Activated T-cell treated with anti-CD3 and anti-CD28 coated beads, Interleukin-2, amount 50 U/mL, for 24 hours (primary cell): ENCODE data around the gene KIF21A.
A peak's percentile ranks its signal among the peaks of the same experiment; 100 is the strongest.

Experiments
- DNase-seq: peaks from one replicate; pipeline ENCODE4 v3.0.0-alpha.2; 2020
- H3K27ac Mint-ChIP-seq: 2 replicates; pipeline ENCODE4 v1.8.0; 2020; ENCODE audit warnings: mild to moderate bottlenecking, mixed read lengths
- H3K27me3 Mint-ChIP-seq: 2 replicates; pipeline ENCODE4 v1.8.0; 2020; ENCODE audit warnings: mixed read lengths
- H3K36me3 Mint-ChIP-seq: 2 replicates; pipeline ENCODE4 v1.8.0; 2020; ENCODE audit warnings: low read depth, mixed read lengths
- H3K4me1 Mint-ChIP-seq: 2 replicates; pipeline ENCODE4 v1.8.0; 2020; ENCODE audit warnings: low read depth, mixed read lengths
- H3K4me3 Mint-ChIP-seq: 2 replicates; pipeline ENCODE4 v1.8.0; 2020; ENCODE audit warnings: mild to moderate bottlenecking, moderate library complexity, mixed read lengths
- H3K9me3 Mint-ChIP-seq: 2 replicates; pipeline ENCODE4 v1.8.0; 2020; ENCODE audit warnings: mixed read lengths

Gene KIF21A

GRCh38 chr12:39389399-39390150 lies 53.3 kb downstream of the KIF21A start:
- no peaks in the 10 kb centered on the region for H3K4me1 Mint-ChIP-seq
- H3K27ac Mint-ChIP-seq, result no peak overlapping the region
- no peak overlapping the region for H3K4me3 Mint-ChIP-seq
- no peaks in the 10 kb centered on the region for H3K9me3 Mint-ChIP-seq
- no peak for DNase-seq
- peaks cover 3% of the 10 kb centered on the region for H3K36me3 Mint-ChIP-seq
- no peaks in the 10 kb centered on the region for H3K27me3 Mint-ChIP-seq

- Mint-ChIP-seq H3K27ac (no peak overlapping the region), H3K9me3 (no peaks in the 10 kb centered on the region), H3K36me3 (peaks cover 3% of the 10 kb centered on the region), H3K4me1 (no peaks in the 10 kb centered on the region), H3K4me3 (no peak overlapping the region), H3K27me3 (no peaks in the 10 kb centered on the region)
- no peak for DNase-seq
These were observed 56.6 kb downstream of the KIF21A start for GRCh38 chr12:39386335-39386734.

- H3K27ac Mint-ChIP-seq, result no peak overlapping the region
- no peaks in the 10 kb centered on the region for H3K4me1 Mint-ChIP-seq
- H3K36me3 Mint-ChIP-seq, result peaks cover 3% of the 10 kb centered on the region
- H3K9me3 Mint-ChIP-seq, result no peaks in the 10 kb centered on the region
- no peak for DNase-seq
- H3K4me3 Mint-ChIP-seq, result no peak overlapping the region
- H3K27me3 Mint-ChIP-seq, result no peaks in the 10 kb centered on the region
These were observed 59.8 kb downstream of the KIF21A start for GRCh38 chr12:39383114-39383513.

GRCh38 chr12:39380090-39380489 lies 62.8 kb downstream of the KIF21A start:
- Mint-ChIP-seq H3K27me3 (no peaks in the 10 kb centered on the region), H3K27ac (no peak overlapping the region), H3K36me3 (no peaks in the 10 kb centered on the region), H3K9me3 (no peaks in the 10 kb centered on the region), H3K4me3 (no peak overlapping the region), H3K4me1 (peaks cover 6% of the 10 kb centered on the region)
- DNase-seq, result no peak

- no peak for DNase-seq
- no peaks in the 10 kb centered on the region for H3K9me3 Mint-ChIP-seq
- H3K27ac Mint-ChIP-seq, result no peak overlapping the region
- H3K36me3 Mint-ChIP-seq, result no peaks in the 10 kb centered on the region
- no peaks in the 10 kb centered on the region for H3K27me3 Mint-ChIP-seq
- H3K4me1 Mint-ChIP-seq, result peaks cover 9% of the 10 kb centered on the region
- H3K4me3 Mint-ChIP-seq, result no peak overlapping the region
These were observed 64.6 kb downstream of the KIF21A start for GRCh38 chr12:39378341-39378740.

GRCh38 chr12:39375206-39375808 lies 67.6 kb downstream of the KIF21A start:
- Mint-ChIP-seq H3K27ac (no peak overlapping the region), H3K36me3 (peaks cover under 1% of the 10 kb centered on the region), H3K4me1 (peaks cover 22% of the 10 kb centered on the region), H3K4me3 (no peak overlapping the region), H3K27me3 (no peaks in the 10 kb centered on the region), H3K9me3 (no peaks in the 10 kb centered on the region)
- DNase-seq, result no peak

- peak overlapping the region; percentile 26 for H3K4me3 Mint-ChIP-seq
- DNase-seq, result no peak
- no peaks in the 10 kb centered on the region for H3K9me3 Mint-ChIP-seq
- peaks cover 19% of the 10 kb centered on the region for H3K36me3 Mint-ChIP-seq
- no peaks in the 10 kb centered on the region for H3K27me3 Mint-ChIP-seq
- peak overlapping the region; percentile 82 for H3K27ac Mint-ChIP-seq
- H3K4me1 Mint-ChIP-seq, result peaks cover 27% of the 10 kb centered on the region
These were observed 70.0 kb downstream of the KIF21A start for GRCh38 chr12:39372929-39373328.

GRCh38 chr12:39372204-39372925 lies 70.6 kb downstream of the KIF21A start:
- Mint-ChIP-seq H3K27ac (peak overlapping the region; percentile 82), H3K9me3 (no peaks in the 10 kb centered on the region), H3K4me3 (peak overlapping the region; percentile 26), H3K27me3 (no peaks in the 10 kb centered on the region), H3K36me3 (peaks cover 23% of the 10 kb centered on the region), H3K4me1 (peaks cover 27% of the 10 kb centered on the region)
- DNase-seq, result no peak

GRCh38 chr12:39369756-39370155 lies 73.2 kb downstream of the KIF21A start:
- no peak for DNase-seq
- Mint-ChIP-seq H3K4me1 (peaks cover 21% of the 10 kb centered on the region), H3K4me3 (no peak overlapping the region), H3K27ac (no peak overlapping the region), H3K36me3 (peaks cover 42% of the 10 kb centered on the region), H3K27me3 (no peaks in the 10 kb centered on the region), H3K9me3 (no peaks in the 10 kb centered on the region)

- DNase-seq, result no peak
- Mint-ChIP-seq H3K4me3 (no peak overlapping the region), H3K36me3 (peaks cover 50% of the 10 kb centered on the region), H3K27me3 (no peaks in the 10 kb centered on the region), H3K27ac (no peak overlapping the region), H3K4me1 (peaks cover 21% of the 10 kb centered on the region), H3K9me3 (no peaks in the 10 kb centered on the region)
These were observed 74.0 kb downstream of the KIF21A start for GRCh38 chr12:39368891-39369290.

GRCh38 chr12:39368096-39368495 lies 74.8 kb downstream of the KIF21A start:
- Mint-ChIP-seq H3K27me3 (no peaks in the 10 kb centered on the region), H3K36me3 (peaks cover 54% of the 10 kb centered on the region), H3K4me1 (peaks cover 15% of the 10 kb centered on the region), H3K4me3 (no peak overlapping the region), H3K27ac (no peak overlapping the region), H3K9me3 (no peaks in the 10 kb centered on the region)
- DNase-seq, result no peak

GRCh38 chr12:39367494-39367893 lies 75.4 kb downstream of the KIF21A start:
- Mint-ChIP-seq H3K27ac (no peak overlapping the region), H3K36me3 (peaks cover 54% of the 10 kb centered on the region), H3K27me3 (no peaks in the 10 kb centered on the region), H3K9me3 (no peaks in the 10 kb centered on the region), H3K4me3 (no peak overlapping the region), H3K4me1 (peaks cover 9% of the 10 kb centered on the region)
- DNase-seq, result no peak

- Mint-ChIP-seq H3K27ac (no peak overlapping the region), H3K4me3 (no peak overlapping the region), H3K9me3 (no peaks in the 10 kb centered on the region), H3K4me1 (peaks cover 5% of the 10 kb centered on the region), H3K36me3 (peaks cover 66% of the 10 kb centered on the region), H3K27me3 (no peaks in the 10 kb centered on the region)
- no peak for DNase-seq
These were observed 77.4 kb downstream of the KIF21A start for GRCh38 chr12:39365364-39366001.

GRCh38 chr12:39364196-39364595 lies 78.7 kb downstream of the KIF21A start:
- H3K4me3 Mint-ChIP-seq, result no peak overlapping the region
- H3K27ac Mint-ChIP-seq, result no peak overlapping the region
- H3K4me1 Mint-ChIP-seq, result no peaks in the 10 kb centered on the region
- H3K9me3 Mint-ChIP-seq, result no peaks in the 10 kb centered on the region
- H3K27me3 Mint-ChIP-seq, result no peaks in the 10 kb centered on the region
- H3K36me3 Mint-ChIP-seq, result peaks cover 63% of the 10 kb centered on the region
- no peak for DNase-seq
